Stomach smooth muscle (tissue), 2 donors: Measurements from ENCODE around the gene ZNF205.
A peak's percentile ranks its signal among the peaks of the same experiment; 100 is the strongest.
"Not testable (repeated sequence)": the region's sequence is repeated elsewhere in the genome, so short reads cannot be mapped to it uniquely, and the experiment has no call there.

Source experiments
- H3K27ac ChIP-seq: one replicate; pipeline ENCODE4 v1.7.0; 2013; ENCODE audit warnings: mild to moderate bottlenecking, low read length, inconsistent platforms
- H3K27me3 ChIP-seq, 2 donors: one replicate each; pipeline ENCODE4 v1.7.0; 2013; ENCODE audit warnings: low read length in 2 of 2; ENCODE audit not compliant: insufficient read depth in 2 of 2, control insufficient read depth in 1 of 2
- H3K36me3 ChIP-seq, 2 donors: one replicate each; pipeline ENCODE4 v1.7.0; 2013; ENCODE audit warnings: low read length in 2 of 2; ENCODE audit not compliant: control insufficient read depth in 2 of 2, insufficient read depth in 2 of 2
- H3K4me1 ChIP-seq: one replicate; pipeline ENCODE4 v1.7.0; 2013; ENCODE audit warnings: low read length; ENCODE audit not compliant: control insufficient read depth, insufficient read depth
- H3K4me3 ChIP-seq, 2 donors: one replicate each; pipeline ENCODE4 v1.7.0; 2013; ENCODE audit warnings: low read length in 2 of 2
- H3K9ac ChIP-seq, 2 donors: one replicate each; pipeline ENCODE4 v1.7.0; 2013; ENCODE audit warnings: low read length in 2 of 2, mild to moderate bottlenecking in 1 of 2
- H3K9me3 ChIP-seq, 2 donors: one replicate each; pipeline ENCODE4 v1.7.0; 2013; ENCODE audit warnings: low read length in 2 of 2; ENCODE audit not compliant: control insufficient read depth in 2 of 2
- donor health status: healthy.
- donor health status: Pancreatic carcinoma.

ZNF205 gene

DNA sequence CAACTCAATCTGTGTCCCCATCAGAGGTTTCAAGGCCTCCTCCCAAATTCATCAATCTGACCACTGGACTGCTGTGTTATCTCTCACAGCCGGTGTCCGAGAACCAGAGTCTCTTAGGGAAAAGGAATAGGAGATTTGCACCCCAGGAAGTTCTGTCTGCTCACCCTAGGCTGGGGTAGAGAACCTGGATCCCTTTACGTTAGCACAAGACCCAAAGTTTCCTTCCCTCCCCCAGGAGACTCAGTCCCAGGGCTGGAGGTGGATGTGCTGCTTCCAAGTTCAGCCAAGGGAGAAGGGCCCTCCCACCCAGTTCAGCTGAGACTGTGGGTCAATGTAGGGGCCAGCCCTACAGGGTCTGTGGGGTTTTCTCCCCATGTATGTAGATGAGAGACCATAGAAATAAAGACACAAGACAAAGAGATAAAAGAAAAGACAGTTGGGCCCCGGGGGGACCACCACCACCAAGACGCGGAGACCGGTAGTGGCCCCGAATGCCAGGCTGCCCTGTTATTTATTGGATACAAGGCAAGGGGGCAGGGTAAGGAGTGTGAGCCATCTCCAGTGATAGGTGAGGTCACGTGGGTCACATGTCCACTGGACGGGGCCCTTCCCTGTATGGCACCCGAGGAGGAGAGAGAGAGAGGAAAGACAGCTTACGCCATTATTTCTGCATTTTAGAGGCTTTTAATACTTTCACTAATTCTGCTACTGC is 52.9 kb downstream of the ZNF205 start:
- Histone ChIP-seq H3K9me3 (no peaks in the 10 kb centered on the region), H3K36me3 (no peaks in the 10 kb centered on the region), H3K27me3 (peaks cover 17 to 24% of the 10 kb centered on the region in 2 donors), H3K9ac (peak overlapping the region; percentile 28 to 42), H3K4me1 (peaks cover 3% of the 10 kb centered on the region), H3K27ac (no peak overlapping the region), H3K4me3 (peak overlapping the region; percentile 55 to 59)

DNA sequence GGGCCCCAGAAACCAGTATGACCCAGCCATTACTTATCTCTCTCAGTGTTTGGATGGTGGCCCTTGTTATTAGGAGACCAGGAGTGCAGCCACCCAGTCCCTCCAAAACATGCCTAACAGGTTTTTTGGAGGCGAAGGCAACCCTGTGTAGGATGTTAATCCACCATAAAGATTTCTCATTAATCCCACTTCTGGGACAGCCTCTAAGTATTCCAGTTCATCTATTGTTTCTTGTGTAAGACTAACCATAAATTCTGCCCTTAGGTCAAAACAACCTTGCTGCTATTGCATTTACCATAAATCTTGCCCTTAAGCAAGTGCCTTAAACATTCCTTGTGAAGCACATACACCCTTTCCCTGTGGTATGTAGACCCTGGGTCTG is 54.1 kb downstream of the ZNF205 start:
- Histone ChIP-seq H3K4me3 (no peak overlapping the region), H3K9me3 (no peaks in the 10 kb centered on the region), H3K36me3 (no peaks in the 10 kb centered on the region), H3K9ac (peak overlapping the region in 1 of 2 donors; percentile 9), H3K27me3 (peaks cover 28 to 30% of the 10 kb centered on the region in 2 donors), H3K27ac (no peak overlapping the region), H3K4me1 (peaks cover 12% of the 10 kb centered on the region)

DNA sequence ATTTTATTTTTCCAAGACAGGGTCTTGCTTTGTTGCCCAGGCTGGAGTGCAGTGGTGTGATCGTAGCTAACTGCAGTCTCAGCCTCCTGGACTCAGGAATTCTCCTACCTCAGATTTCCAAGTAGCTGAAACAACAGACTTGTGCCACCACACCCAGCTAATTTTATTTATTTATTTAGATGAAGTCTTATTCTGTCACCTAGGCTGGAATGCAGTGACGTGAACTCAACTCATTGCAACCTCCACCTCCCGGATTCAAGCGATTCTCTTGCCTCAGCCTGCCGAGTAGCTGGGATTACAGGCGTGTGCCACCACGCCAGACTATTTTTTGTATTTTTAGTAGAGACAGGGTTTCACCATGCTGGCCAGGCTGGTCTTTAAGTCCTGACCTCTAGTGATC is 56.3 kb downstream of the ZNF205 start:
- H3K9me3 ChIP-seq, H3K27ac ChIP-seq, H3K4me3 ChIP-seq, H3K36me3 ChIP-seq, H3K9ac ChIP-seq: not testable (repeated sequence)
- peaks cover 39 to 42% of the 10 kb centered on the region in 2 donors for H3K27me3 ChIP-seq
- peaks cover 13% of the 10 kb centered on the region for H3K4me1 ChIP-seq
